Measurements from ENCODE around the gene PRKAR1B.
"Not testable (repeated sequence)": the region's sequence is repeated elsewhere in the genome, so short reads cannot be mapped to it uniquely, and the experiment has no call there.

PRKAR1B gene

GRCh38 chr7:756928-757560 lies 30.0 kb upstream of the PRKAR1B start:
- no peak for DNase-seq (ENCODE audit: low spot score)

GRCh38 chr7:756231-756927 lies 29.3 kb upstream of the PRKAR1B start:
- DNase-seq (ENCODE audit: low spot score) = no peak

- no peak for DNase-seq (ENCODE audit: low spot score)
Observed at GRCh38 chr7:755413-755805, 28.3 kb upstream of the PRKAR1B start.

- DNase-seq (ENCODE audit: low spot score) = no peak
Observed at GRCh38 chr7:754531-755412, 27.7 kb upstream of the PRKAR1B start.

- no peak for DNase-seq (ENCODE audit: low spot score)
Observed at GRCh38 chr7:753190-753589, 26.1 kb upstream of the PRKAR1B start.

GRCh38 chr7:752256-752655 lies 25.2 kb upstream of the PRKAR1B start:
- not testable (repeated sequence) for DNase-seq (ENCODE audit: low spot score)

GRCh38 chr7:751826-752225 lies 24.7 kb upstream of the PRKAR1B start:
- DNase-seq (ENCODE audit: low spot score) = no peak

- DNase-seq (ENCODE audit: low spot score) = no peak
Observed at GRCh38 chr7:750111-750905, 23.2 kb upstream of the PRKAR1B start.

GRCh38 chr7:749140-749551 lies 22.1 kb upstream of the PRKAR1B start:
- no peak for DNase-seq (ENCODE audit: low spot score)

- no peak for DNase-seq (ENCODE audit: low spot score)
Observed at GRCh38 chr7:748446-748845, 21.4 kb upstream of the PRKAR1B start.

- DNase-seq (ENCODE audit: low spot score) = no peak
Observed at GRCh38 chr7:747186-747585, 20.1 kb upstream of the PRKAR1B start.

GRCh38 chr7:746155-747061 lies 19.3 kb upstream of the PRKAR1B start:
- DNase-seq (ENCODE audit: low spot score) = no peak

GRCh38 chr7:745431-746154 lies 18.5 kb upstream of the PRKAR1B start:
- no peak for DNase-seq (ENCODE audit: low spot score)

GRCh38 chr7:744854-745430 lies 17.9 kb upstream of the PRKAR1B start:
- no peak for DNase-seq (ENCODE audit: low spot score)

- not testable (repeated sequence) for DNase-seq (ENCODE audit: low spot score)
Observed at GRCh38 chr7:744128-744520, 17.0 kb upstream of the PRKAR1B start.

- not testable (repeated sequence) for DNase-seq (ENCODE audit: low spot score)
Observed at GRCh38 chr7:743341-744127, 16.5 kb upstream of the PRKAR1B start.

GRCh38 chr7:742791-743190 lies 15.7 kb upstream of the PRKAR1B start:
- no peak for DNase-seq (ENCODE audit: low spot score)

- no peak for DNase-seq (ENCODE audit: low spot score)
Observed at GRCh38 chr7:741850-742249, 14.8 kb upstream of the PRKAR1B start.

- DNase-seq (ENCODE audit: low spot score) = no peak
Observed at GRCh38 chr7:741191-741671, 14.2 kb upstream of the PRKAR1B start.

All from RKO (cell line).